Heart right ventricle (tissue), 16 donors: Measurements from ENCODE around the gene ZNF549. TPM values are rescaled to one million over a fixed set of nuclear protein-coding genes. Genes with fewer than 3 reads are reported as not detected.

Experiments used
- ATAC-seq, 8 donors: fragments of 200-7000 bp; cut with Tn5 transposase; one replicate each; pipeline ENCODE4 v1.9.1; 2020; ENCODE audit warnings: mild to moderate bottlenecking in 8 of 8, moderate library complexity in 8 of 8, moderate number of reproducible peaks in 1 of 8
- DNase-seq, 2 donors: peaks; one replicate each; pipeline ENCODE4 v3.0.0-alpha.2; 2020
- H3K27ac ChIP-seq, 10 donors: fragments of 200-600 bp; sonication (generic) in 2 of 10; one replicate each; pipeline versions ENCODE4 v1.5.0 to v1.8.0; 2020 to 2022; ENCODE audit warnings: mild to moderate bottlenecking in 3 of 10
- H3K27me3 ChIP-seq, 7 donors: fragments of 200-600 bp; one replicate each; pipeline ENCODE4 v1.8.0; 2021 to 2022; ENCODE audit warnings: mild to moderate bottlenecking in 2 of 7
- H3K36me3 ChIP-seq, 9 donors: fragments of 200-600 bp; sonication (generic) in 1 of 9; one replicate each; pipeline versions ENCODE4 v1.5.0 to v1.8.0; 2020 to 2022; ENCODE audit warnings: mild to moderate bottlenecking in 2 of 9
- H3K4me1 ChIP-seq, 9 donors: fragments of 200-600 bp; sonication (generic) in 1 of 9; one replicate each; pipeline versions ENCODE4 v1.5.0 to v1.8.0; 2020 to 2022; ENCODE audit warnings: mild to moderate bottlenecking in 4 of 9
- H3K4me3 ChIP-seq, 10 donors: fragments of 200-600 bp; sonication (generic) in 2 of 10; one replicate each; pipeline versions ENCODE4 v1.5.0 to v1.8.0; 2020 to 2022; ENCODE audit warnings: mild to moderate bottlenecking in 7 of 10, moderate library complexity in 2 of 10
- H3K9me3 ChIP-seq, 11 donors: fragments of 200-600 bp in 10 of 11; sonication (generic) in 2 of 11; one replicate each; pipeline versions ENCODE4 v1.5.0 to v1.8.0; 2013 to 2022; ENCODE audit warnings: mild to moderate bottlenecking in 2 of 11, control low read depth in 1 of 11, moderate library complexity in 1 of 11
- CTCF ChIP-seq, 9 donors: fragments of 200-600 bp; sonication (generic) in 2 of 9; IDR thresholded peaks; one replicate each; pipeline versions ENCODE4 v1.5.0 to v1.8.0; 2021 to 2022; ENCODE audit warnings: antibody characterized with exemption in 9 of 9, mild to moderate bottlenecking in 5 of 9, moderate library complexity in 1 of 9
- WGBS, 2 donors: extraction: QIAGEN DNeasy Blood & Tissue Kit; methylation state at CpG; one replicate each; pipeline ENCODE4 v1.1.7; 2013; ENCODE audit warnings: inconsistent platforms in 1 of 2; 5-methylcytosine and 5-hydroxymethylcytosine counted together
- intact Hi-C, 10 donors: fragments of 100-400 bp; cut with DNase I; formaldehyde crosslinking; loops; one replicate each; pipeline versions ENCODE4 v1.11.1 to v1.14.2; 2022
- polyA plus RNA-seq, 2 donors: library from polyadenylated mRNA; stranded (reverse); fragments of 200-250 nt; gene quantifications; one replicate each; pipeline ENCODE4 v1.2.3, GENCODE V29; 2013
- total RNA-seq, 10 donors: library from RNA; stranded (reverse); fragmentation: NEBNext Ultra II Directional in 3 of 10; extraction: Animal tissue kit (Norgen Biotek cat#: 25700) in 3 of 10; gene quantifications; one replicate each; pipeline versions ENCODE4 v1.2.1 to v1.2.4, GENCODE V29; 2021 to 2023
- donor health status: Arrhythmogenic right ventricular cardiomyopathy.
- donor health status: ischemic (EF 13 %, LVEDD 7.1; RV severe dilation, severe dysfunction).
- donor health status: healthy with polysubstance abuse.
- donor health status: DM: no; HTN: yes; CAD: no.
- donor health status: DM: no; HTN: no; CAD: no.
- donor health status: ischemic (EF 25% LVEDD 6.9; RV normal size, moderate dysfunction).
- donor health status: ischemic (EF 25% LVEDD 5.7; RV mildly dilated, moderate dysfunction).
- donor health status: healthy.
- donor health status: DM: yes; HTN: yes; CAD: no.
- donor health status: Ischemic cardiomyopathy.
- donor health status: ischemic (EF 35%, LVEDD 5.7; RV mildly dilated, moderate dysfunction).
- donor health status: nonischemic (EF 11% LVEDD 7.7; RV severe dilation, severe dysfunction).
- donor health status: DM: yes; HTN: yes; CAD: no.
- donor health status: PGD.
- donor health status: ischemic (EF 29% LVEDD 5.4; RV normal size, mild dysfunction).
- donor health status: nonischemic (EF 23%, LVEDD 6.1; RV moderate dilation, normal function).

ZNF549 gene
- total and polyA plus RNA-seq, 12 donors: 2.1 to 5.1 (median 3.7) TPM

- intact Hi-C loops: no loop called here
- Histone ChIP-seq H3K36me3 (peaks cover 3 to 60% (median 53%) of the 10 kb centered on the region in 9 donors), H3K27me3 (no peaks in the 10 kb centered on the region), H3K4me3 (no peak overlapping the region), H3K9me3 (peaks cover 0 to 82% (median 47%) of the 10 kb centered on the region in 11 donors), H3K4me1 (peaks cover 7 to 30% (median 14%) of the 10 kb centered on the region in 9 donors), H3K27ac (no peak overlapping the region)
- DNase-seq (no peak), ATAC-seq (no peak)
- TF ChIP-seq CTCF (IDR thresholded peaks at IDR 0.05): no peak
Observed at GRCh38 chr19:57576661-57577060, 49.5 kb downstream of the ZNF549 start.

- intact Hi-C loops: loop anchor here in 1 of 10 donors (2.0 kb wide), 2 partner anchors 20 to 54 kb away; partner anchors contain the start of genes ZNF211 and ZNF530
- peak; percentile 95 to 99 for DNase-seq
Observed at GRCh38 chr19:57578487-57579205, 51.5 kb downstream of the ZNF549 start, which contains the start of gene ZNF416. Gene ZNF416, minus strand, starts transcription at chr19:57578911. Its CDS starts 207 bp downstream, at chr19:57578704.

DNA sequence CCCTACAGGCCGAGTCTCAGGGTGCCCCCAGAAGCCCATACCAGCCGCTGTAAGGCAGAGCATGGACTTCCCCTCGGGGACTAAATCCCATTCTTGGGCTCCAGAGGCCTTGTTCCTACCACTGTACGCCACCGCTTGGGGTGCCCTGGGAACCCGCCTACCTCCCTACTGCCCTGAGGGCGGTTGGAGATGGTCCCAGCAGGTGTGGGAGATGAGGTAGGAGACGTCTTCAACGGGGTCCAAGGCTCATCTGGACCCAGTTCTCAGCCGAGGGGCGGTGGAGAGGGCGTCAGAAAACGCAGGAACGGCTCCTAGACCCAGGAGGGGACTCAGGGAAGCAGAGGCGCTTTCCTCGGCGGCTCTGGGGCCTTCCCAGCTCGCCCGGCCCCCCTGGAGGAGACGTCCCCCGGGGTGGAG is 56.0 kb downstream of the ZNF549 start:
- Histone ChIP-seq H3K27ac (peak overlapping the region in 6 of 10 donors; percentile 46 to 85 (median 74)), H3K4me1 (peaks cover 6 to 33% (median 24%) of the 10 kb centered on the region in 9 donors), H3K9me3 (peaks cover 0 to 79% (median 19%) of the 10 kb centered on the region in 11 donors), H3K27me3 (no peaks in the 10 kb centered on the region), H3K36me3 (peaks cover 0 to 30% (median 4%) of the 10 kb centered on the region in 9 donors), H3K4me3 (peak overlapping the region; percentile 29 to 89 (median 76))
- TF ChIP-seq CTCF (IDR thresholded peaks at IDR 0.05): no peak
- peak in 1 of 2 donors; percentile 9 for DNase-seq
- intact Hi-C loops: no loop called here
- WGBS, 2 donors: 35 to 41% methylated on average over 21 of the region's 21 CpGs
- ATAC-seq: no peak

More at GRCh38 chr19:57578487-57579205, 51.5 kb downstream of the ZNF549 start, which contains the start of gene ZNF416:
- WGBS, 2 donors: 0 to 1% methylated on average over 62 of the region's 62 CpGs
- Histone ChIP-seq H3K27me3 (no peaks in the 10 kb centered on the region), H3K4me1 (peaks cover 12 to 38% (median 21%) of the 10 kb centered on the region in 9 donors), H3K27ac (peak within 1 kb of the TSS in 9 of 10 donors; percentile 61 to 83 (median 75)), H3K36me3 (peaks cover 3 to 40% (median 33%) of the 10 kb centered on the region in 9 donors), H3K9me3 (peaks cover 0 to 82% (median 27%) of the 10 kb centered on the region in 11 donors), H3K4me3 (peak within 1 kb of the TSS; percentile 72 to 98 (median 88))
- TF ChIP-seq CTCF (IDR thresholded peaks at IDR 0.05): peak in 5 of 9 donors; percentile 17 to 56 (median 49)
- ATAC-seq: peak; percentile 96 to 99 (median 98)

- Histone ChIP-seq H3K9me3 (peaks cover 0 to 85% (median 26%) of the 10 kb centered on the region in 11 donors), H3K27me3 (no peaks in the 10 kb centered on the region), H3K36me3 (peaks cover 0 to 36% (median 11%) of the 10 kb centered on the region in 9 donors), H3K4me1 (peaks cover 5 to 30% (median 20%) of the 10 kb centered on the region in 9 donors), H3K27ac (peak within 1 kb of the TSS in 9 of 10 donors; percentile 46 to 85 (median 74)), H3K4me3 (peak within 1 kb of the TSS; percentile 37 to 89 (median 76))
- DNase-seq (peak; percentile 88 to 96), ATAC-seq (peak; percentile 92 to 98 (median 96))
- peak in 4 of 9 donors; percentile 29 to 48 (median 44) for TF ChIP-seq CTCF (IDR thresholded peaks at IDR 0.05)
- intact Hi-C loops: no loop called here
- 1% methylated on average over 76 of the region's 76 CpGs for WGBS, 2 donors
Observed at GRCh38 chr19:57583521-57584416, 56.6 kb downstream of the ZNF549 start, which contains the start of gene ZIK1. Gene ZIK1, plus strand, starts transcription at chr19:57584145. Its CDS starts 212 bp downstream, at chr19:57584357.
